Fibroblast of mammary gland (primary cell): ENCODE results near the gene POU6F1.

Source experiments
- DNase-seq: peaks from one replicate; pipeline ENCODE4 v3.0.0-alpha.2; 2010; ENCODE audit warnings: low read depth
- H3K4me3 ChIP-seq: 2 replicates; pipeline ENCODE4 v1.5.1; 2011; ENCODE audit warnings: low read depth, mild to moderate bottlenecking, low read length, moderate library complexity; ENCODE audit not compliant: control insufficient read depth
- TF ChIP-seq, protein P1 (sequence below): conservative IDR thresholded peaks from 2 replicates; pipeline ENCODE4 v1.5.1; 2011; ENCODE audit warnings: low read depth, low read length, inconsistent platforms; ENCODE audit not compliant: control insufficient read depth, insufficient read depth

The POU6F1 gene

DNA sequence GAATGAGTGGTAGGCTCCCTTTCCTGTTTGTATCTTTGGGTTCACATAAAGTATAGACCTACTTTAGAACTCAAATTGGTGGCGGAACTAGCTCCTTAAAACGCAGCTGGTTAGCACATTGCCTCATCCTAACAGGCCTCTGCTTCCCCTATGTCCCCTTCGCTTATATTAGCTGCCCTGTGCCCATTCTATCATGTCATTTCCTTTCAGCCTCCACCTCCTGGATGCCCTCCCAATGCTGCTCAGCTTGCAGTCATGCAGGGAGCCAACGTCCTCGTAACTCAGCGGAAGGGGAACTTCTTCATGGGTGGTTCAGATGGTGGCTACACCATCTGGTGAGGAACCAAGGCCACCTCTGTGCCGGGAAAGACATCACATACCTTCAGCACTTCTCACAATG lies 24.3 kb upstream of the POU6F1 start:
- no peak overlapping the region for H3K4me3 ChIP-seq
- no peak for DNase-seq
- TF ChIP-seq, protein P1, sequence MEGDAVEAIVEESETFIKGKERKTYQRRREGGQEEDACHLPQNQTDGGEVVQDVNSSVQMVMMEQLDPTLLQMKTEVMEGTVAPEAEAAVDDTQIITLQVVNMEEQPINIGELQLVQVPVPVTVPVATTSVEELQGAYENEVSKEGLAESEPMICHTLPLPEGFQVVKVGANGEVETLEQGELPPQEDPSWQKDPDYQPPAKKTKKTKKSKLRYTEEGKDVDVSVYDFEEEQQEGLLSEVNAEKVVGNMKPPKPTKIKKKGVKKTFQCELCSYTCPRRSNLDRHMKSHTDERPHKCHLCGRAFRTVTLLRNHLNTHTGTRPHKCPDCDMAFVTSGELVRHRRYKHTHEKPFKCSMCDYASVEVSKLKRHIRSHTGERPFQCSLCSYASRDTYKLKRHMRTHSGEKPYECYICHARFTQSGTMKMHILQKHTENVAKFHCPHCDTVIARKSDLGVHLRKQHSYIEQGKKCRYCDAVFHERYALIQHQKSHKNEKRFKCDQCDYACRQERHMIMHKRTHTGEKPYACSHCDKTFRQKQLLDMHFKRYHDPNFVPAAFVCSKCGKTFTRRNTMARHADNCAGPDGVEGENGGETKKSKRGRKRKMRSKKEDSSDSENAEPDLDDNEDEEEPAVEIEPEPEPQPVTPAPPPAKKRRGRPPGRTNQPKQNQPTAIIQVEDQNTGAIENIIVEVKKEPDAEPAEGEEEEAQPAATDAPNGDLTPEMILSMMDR = no peak

DNA sequence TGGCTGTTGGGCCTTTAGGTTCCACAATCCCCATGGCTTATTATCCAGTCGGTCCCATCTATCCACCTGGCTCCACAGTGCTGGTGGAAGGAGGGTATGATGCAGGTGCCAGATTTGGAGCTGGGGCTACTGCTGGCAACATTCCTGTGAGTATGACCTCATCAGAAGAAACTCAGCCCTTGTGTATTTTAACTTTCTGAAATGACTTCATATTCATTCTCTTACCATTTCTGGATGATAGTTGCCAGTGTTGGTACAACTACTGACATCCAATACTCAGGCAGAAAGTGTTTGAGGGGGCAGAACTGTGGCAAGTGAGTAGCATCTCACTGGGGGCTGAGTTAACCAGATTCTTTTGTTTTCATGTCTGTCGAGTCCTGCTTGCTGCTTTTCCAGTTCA lies 23.1 kb upstream of the POU6F1 start:
- DNase-seq = peak; percentile 45
- no peak overlapping the region for H3K4me3 ChIP-seq
- TF ChIP-seq, protein P1 = no peak

DNA sequence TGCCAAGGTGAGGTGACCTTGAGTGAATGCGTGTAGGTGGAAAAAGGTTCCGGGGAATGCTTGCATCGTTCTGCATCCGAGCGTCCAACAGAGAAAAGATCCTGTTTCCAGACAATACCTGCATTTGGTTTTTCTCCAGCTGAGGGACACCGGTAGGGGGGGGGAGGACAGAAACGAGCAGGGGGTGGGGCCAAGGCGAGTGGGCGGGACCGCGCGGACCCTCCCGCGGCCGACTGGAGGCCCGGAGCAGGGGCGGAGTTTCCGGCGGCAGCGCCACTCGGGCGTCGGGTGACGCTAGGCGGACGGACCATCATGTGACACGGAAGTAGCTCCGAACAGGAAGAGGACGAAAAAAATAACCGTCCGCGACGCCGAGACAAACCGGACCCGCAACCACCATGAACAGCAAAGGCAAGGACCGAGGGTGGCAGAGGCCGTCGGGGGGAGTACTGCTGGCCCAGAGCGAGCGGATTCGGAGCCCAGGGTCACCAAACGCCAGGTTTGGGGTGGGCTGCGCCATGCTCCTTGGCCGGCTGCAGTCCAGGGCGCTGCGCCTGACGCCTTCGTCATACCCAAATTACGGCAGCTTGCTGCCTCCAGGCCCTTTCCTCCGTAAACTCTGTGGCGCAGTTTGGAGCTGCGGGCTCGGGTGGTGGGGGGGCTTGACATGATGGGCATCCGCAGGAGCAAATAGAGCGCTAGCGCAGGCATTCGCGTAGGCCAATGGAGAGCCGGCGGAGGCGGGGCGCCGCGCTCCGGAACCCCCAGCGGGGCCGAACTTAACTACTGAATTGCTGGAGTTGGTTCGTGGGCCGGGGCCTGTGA lies 20.9 kb upstream of the POU6F1 start, which contains the start of gene DAZAP2:
TSS of gene DAZAP2 (plus strand) at position 317 of the 825 bp plus-strand sequence. CDS start at position 399, 82 bp downstream.
- DNase-seq = peak; percentile 91
- TF ChIP-seq, protein P1 = no peak

DNA sequence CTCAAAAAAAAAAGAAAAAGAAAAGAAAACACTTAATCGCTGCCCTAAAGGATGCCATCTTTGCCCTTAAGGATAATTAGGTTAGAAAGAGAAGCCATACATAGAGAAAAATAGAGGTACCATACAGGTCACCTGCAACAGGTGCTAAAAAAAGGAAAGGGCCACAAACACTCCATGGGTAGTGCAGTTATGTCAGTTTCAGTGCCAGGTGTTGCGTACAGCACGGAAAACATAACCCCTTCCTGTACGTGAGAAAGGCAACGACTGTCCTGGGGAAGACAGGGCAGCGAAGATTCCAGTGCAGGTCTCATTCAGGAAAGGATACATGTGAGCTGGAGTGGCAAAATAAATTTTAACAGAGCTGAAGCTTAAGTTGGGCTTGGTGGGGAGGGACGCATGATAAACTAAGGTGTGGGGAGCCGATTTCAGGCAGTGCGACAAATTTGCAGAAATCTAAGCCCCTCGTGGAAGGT lies 20.2 kb upstream of the POU6F1 start:
- peak overlapping the region; percentile 100 for H3K4me3 ChIP-seq
- TF ChIP-seq, protein P1 = no peak
- no peak for DNase-seq

More for the DNA sequence above, 20.9 kb upstream of the POU6F1 start, which contains the start of gene DAZAP2:
- peak within 1 kb of the TSS; percentile 100 for H3K4me3 ChIP-seq

DNA sequence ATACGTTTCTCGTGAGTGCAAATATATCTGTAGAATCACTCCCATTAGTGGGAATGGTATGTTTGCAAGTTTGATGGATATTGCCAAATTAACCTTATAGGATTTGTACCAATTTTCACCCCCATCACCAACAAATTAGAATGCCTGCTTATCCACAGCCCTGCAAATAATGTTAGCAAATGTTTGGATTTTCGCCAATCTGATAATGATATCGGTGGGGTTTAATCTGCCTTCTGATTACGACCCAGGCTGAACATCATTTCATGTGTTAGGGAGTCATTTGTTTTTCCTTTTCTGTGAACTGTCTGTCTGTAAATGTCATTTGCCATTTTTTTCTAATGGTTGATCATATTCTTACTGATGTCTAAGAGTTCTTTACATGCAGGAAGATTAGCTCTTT lies 16.7 kb upstream of the POU6F1 start:
- TF ChIP-seq, protein P1 = no peak
- DNase-seq = no peak
- H3K4me3 ChIP-seq = no peak overlapping the region

DNA sequence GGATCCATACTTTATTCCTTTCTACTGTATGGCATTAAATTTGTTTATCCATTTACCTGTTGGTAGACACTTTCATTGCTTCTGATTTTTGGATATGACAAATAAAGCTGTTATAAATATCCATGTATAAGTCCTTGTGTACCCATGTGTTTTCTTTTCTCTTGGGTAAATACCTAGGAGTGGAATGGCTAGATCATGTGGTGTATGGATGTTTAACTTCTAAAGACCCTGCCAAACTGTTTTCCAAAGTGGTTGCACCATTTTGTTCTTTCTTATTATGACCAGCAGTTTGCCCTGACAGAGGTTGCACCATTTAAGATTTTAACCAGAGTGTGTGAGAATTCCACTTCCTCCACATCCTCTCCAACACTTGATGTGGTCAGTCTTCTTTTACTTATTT lies 14.8 kb upstream of the POU6F1 start:
- H3K4me3 ChIP-seq = no peak overlapping the region
- TF ChIP-seq, protein P1 = no peak
- no peak for DNase-seq
